IMR-90 (cell line): ENCODE results near the gene HRAS. TPM values are rescaled to one million over a fixed set of nuclear protein-coding genes. Genes with fewer than 3 reads are reported as not detected.

Experiments
- ATAC-seq: fragments of 200-7000 bp; cut with Tn5 transposase; 2 replicates; pipeline ENCODE4 v1.9.1; 2020; ENCODE audit warnings: low read depth, mild to moderate bottlenecking, moderate library complexity
- BruUV-seq: library from RNA; stranded (reverse); fragments of 400-500 nt; replicated peaks from 2 replicates; lab custom pipeline; 2021; lab: Mats Ljungman, UMichigan
- CTCF ChIA-PET: fragments of 300-600 bp; formaldehyde crosslinking; extraction: SDS; loops from one replicate; lab custom pipeline; 2021; ENCODE audit warnings: antibody characterized with exemption; lab: Yijun Ruan, JAX
- POLR2A ChIA-PET: fragments of 300-600 bp; sonication (Branson Sonifier 250); formaldehyde crosslinking; loops from one replicate; lab custom pipeline; 2022; ENCODE audit warnings: antibody characterized with exemption; ENCODE audit not compliant: unreplicated experiment; lab: Charles Lee
- DNase-seq: peaks from one replicate; pipeline ENCODE4 v3.0.0; 2013
- H2AFZ ChIP-seq: replicated peaks from 2 replicates; pipeline ENCODE3; 2013; ENCODE audit warnings: low read length, mild to moderate bottlenecking; ENCODE audit not compliant: poor library complexity
- H2AK5ac ChIP-seq: 2 replicates; pipeline ENCODE4 v1.6.1; 2013; ENCODE audit warnings: low read depth, low read length, inconsistent platforms
- H2AK9ac ChIP-seq: replicated peaks from 2 replicates; pipeline ENCODE3; 2013; ENCODE audit warnings: mild to moderate bottlenecking, low read depth, low read length, moderate library complexity; ENCODE audit not compliant: poor library complexity
- H2BK120ac ChIP-seq: 2 replicates; pipeline ENCODE4 v1.6.1; 2013; ENCODE audit warnings: low read depth, low read length, inconsistent platforms
- H2BK15ac ChIP-seq: 3 replicates; pipeline ENCODE4 v1.6.1; 2013; ENCODE audit warnings: low read depth, low read length, inconsistent platforms
- H2BK20ac ChIP-seq: 2 replicates; pipeline ENCODE4 v1.6.1; 2013; ENCODE audit warnings: low read depth, mild to moderate bottlenecking, inconsistent platforms, low read length, moderate library complexity
- H2BK5ac ChIP-seq: 2 replicates; pipeline ENCODE4 v1.6.1; 2013; ENCODE audit warnings: mild to moderate bottlenecking, low read depth, low read length, inconsistent platforms; ENCODE audit not compliant: poor library complexity, severe bottlenecking
- H3K14ac ChIP-seq: replicated peaks from 2 replicates; pipeline ENCODE4 v1.6.1; 2013; ENCODE audit warnings: low read depth, low read length, inconsistent platforms
- H3K18ac ChIP-seq: 2 replicates; pipeline ENCODE4 v1.6.1; 2013; ENCODE audit warnings: low read depth, low read length, control low read depth
- H3K23ac ChIP-seq: 2 replicates; pipeline ENCODE4 v1.6.1; 2013; ENCODE audit warnings: low read depth, low read length, inconsistent platforms
- H3K27ac ChIP-seq: 2 replicates; pipeline ENCODE4 v1.5.1; 2013; ENCODE audit warnings: mild to moderate bottlenecking, control low read depth, low read length; ENCODE audit not compliant: insufficient read depth
- H3K27me3 ChIP-seq: 2 replicates; pipeline ENCODE4 v1.6.1; 2013; ENCODE audit warnings: low read length; ENCODE audit not compliant: control insufficient read depth, insufficient read depth
- H3K36me3 ChIP-seq: 2 replicates; pipeline ENCODE4 v1.6.1; 2013; ENCODE audit warnings: low read length, mixed read lengths; ENCODE audit not compliant: control insufficient read depth, insufficient read depth
- H3K4ac ChIP-seq: 2 replicates; pipeline ENCODE4 v1.6.1; 2013; ENCODE audit warnings: low read depth, low read length, inconsistent platforms
- H3K4me1 ChIP-seq: 2 replicates; pipeline ENCODE4 v1.6.1; 2013; ENCODE audit warnings: low read length, mixed read lengths; ENCODE audit not compliant: control insufficient read depth, insufficient read depth
- H3K4me2 ChIP-seq: 2 replicates; pipeline ENCODE4 v1.6.1; 2013; ENCODE audit warnings: low read depth, mild to moderate bottlenecking, control low read depth, low read length, moderate library complexity
- H3K4me3 ChIP-seq: 2 replicates; pipeline ENCODE4 v1.5.1; 2013; ENCODE audit warnings: low read depth, mild to moderate bottlenecking, control low read depth, low read length, moderate library complexity; ENCODE audit not compliant: insufficient read depth
- H3K56ac ChIP-seq: 2 replicates; pipeline ENCODE4 v1.6.1; 2013; ENCODE audit warnings: low read length, inconsistent platforms; ENCODE audit not compliant: insufficient read depth; ENCODE audit errors: extremely low read depth
- H3K79me1 ChIP-seq, 2 experiments: 2 replicates each; pipeline ENCODE4 v1.6.1; 2013; ENCODE audit warnings: low read length in 2 of 2, inconsistent platforms in 1 of 2, low read depth in 1 of 2
- H3K9ac ChIP-seq: 2 replicates; pipeline ENCODE4 v1.6.1; 2013; ENCODE audit warnings: low read depth, low read length, control low read depth
- H3K9me1 ChIP-seq: 2 replicates; pipeline ENCODE4 v1.6.1; 2013; ENCODE audit warnings: low read length, inconsistent platforms; ENCODE audit not compliant: insufficient read depth
- H3K9me3 ChIP-seq: 2 replicates; pipeline ENCODE4 v1.6.1; 2013; ENCODE audit warnings: low read length; ENCODE audit not compliant: control insufficient read depth, insufficient read depth
- H4K20me1 ChIP-seq: 2 replicates; pipeline ENCODE4 v1.6.1; 2013; ENCODE audit warnings: low read length, inconsistent platforms; ENCODE audit not compliant: insufficient read depth
- H4K5ac ChIP-seq: 2 replicates; pipeline ENCODE4 v1.6.1; 2013; ENCODE audit warnings: mild to moderate bottlenecking, low read depth, low read length, control low read depth
- H4K8ac ChIP-seq, 2 experiments: 2 replicates each; pipeline ENCODE4 v1.6.1; 2013; ENCODE audit warnings: low read depth in 2 of 2, low read length in 2 of 2, control low read depth in 1 of 2, inconsistent platforms in 1 of 2
- H4K91ac ChIP-seq: 2 replicates; pipeline ENCODE4 v1.6.1; 2013; ENCODE audit warnings: low read depth, low read length, inconsistent platforms; ENCODE audit not compliant: insufficient read depth
- BHLHE40 ChIP-seq: fragments of 150-350 bp; IDR thresholded peaks from 2 replicates; pipeline ENCODE4 v1.6.1; 2016; ENCODE audit warnings: mild to moderate bottlenecking, low read depth, low read length
- FOS ChIP-seq: fragments of 150-350 bp; IDR thresholded peaks from 2 replicates; pipeline ENCODE4 v1.6.1; 2016; ENCODE audit warnings: low read depth, low read length
- MAFK ChIP-seq: IDR thresholded peaks from 2 replicates; pipeline ENCODE4 v1.6.1; 2012; ENCODE audit warnings: low read depth, low read length, improper control_type of control experiment
- MAZ ChIP-seq: IDR thresholded peaks from 2 replicates; pipeline ENCODE4 v1.6.1; 2012; ENCODE audit warnings: low read depth, mild to moderate bottlenecking, low read length, improper control_type of control experiment, moderate library complexity, borderline replicate concordance
- NFE2L2 ChIP-seq: fragments of 150-350 bp; IDR thresholded peaks from 2 replicates; pipeline ENCODE4 v1.6.1; 2016; ENCODE audit warnings: low read depth, mild to moderate bottlenecking, low read length
- RAD21 ChIP-seq: IDR thresholded peaks from 2 replicates; pipeline ENCODE4 v1.6.1; 2012; ENCODE audit warnings: low read length, improper control_type of control experiment
- RFX5 ChIP-seq: IDR thresholded peaks from 2 replicates; pipeline ENCODE4 v1.8.0; 2012; ENCODE audit warnings: low read depth, mild to moderate bottlenecking, low read length, moderate library complexity
- WGBS, 2 experiments: methylation state at CpG; one replicate each; pipeline versions ENCODE4 v1.1.5 to v1.1.7; 2013; ENCODE audit warnings: missing lambda C conversion rate in 2 of 2; ENCODE audit not compliant: insufficient read length in 1 of 2; ENCODE audit errors: extremely low coverage in 2 of 2; 5-methylcytosine and 5-hydroxymethylcytosine counted together
- dilution Hi-C: fragments of 300-500 bp; cut with HindIII; formaldehyde crosslinking; loops from one replicate; pipeline ENCODE4 v1.14.3; 2018; ENCODE audit warnings: low sequenced_read_pairs; ENCODE audit not compliant: unreplicated experiment
- in situ Hi-C: fragments of 300-500 bp; cut with MboI; formaldehyde crosslinking; loops from 3 replicates; pipeline ENCODE4 v1.14.3; 2019; ENCODE audit warnings: low sequenced_read_pairs, inconsistent platforms, mixed read lengths
- intact Hi-C: fragments of 100-400 bp; cut with micrococcal nuclease; formaldehyde crosslinking; loops from 2 replicates; pipeline ENCODE4 v1.10.0; 2022
- polyA plus RNA-seq, 3 experiments: library from polyadenylated mRNA; depleted of rRNA; stranded (reverse); fragments of >200 nt; gene quantifications; 2 replicates each; pipeline ENCODE4 v1.2.3, GENCODE V29; 2012; ENCODE audit warnings: low replicate concordance in 1 of 3
- total RNA-seq: library from RNA; depleted of rRNA; stranded (reverse); fragments of >200 nt; gene quantifications from 2 replicates; pipeline ENCODE4 v1.2.3, GENCODE V29; 2012

HRAS gene
- total and polyA plus RNA-seq, 2 of the 4 experiments (the other 2 are of a cell fraction), result 108 to 123 TPM

GRCh38 chr11:557328-558132 lies 22.2 kb upstream of the HRAS start:
- CTCF ChIA-PET, result no interaction called here
- Histone ChIP-seq H2BK5ac (no peak overlapping the region), H3K4me2 (no peak overlapping the region), H2AK5ac (no peak overlapping the region), H2BK20ac (no peak overlapping the region), H3K79me1 (peaks cover 0 to 6% of the 10 kb centered on the region in 2 experiments; a peak in 2 of 4 replicates), H2BK120ac (no peak overlapping the region), H4K5ac (no peak overlapping the region), H2AFZ (no peak overlapping the region), H4K91ac (no peak overlapping the region), H3K9me1 (peaks cover 5% of the 10 kb centered on the region; the same call in 1 of the 2 replicates), H4K20me1 (peaks cover 6% of the 10 kb centered on the region; the same call in 1 of the 2 replicates), H3K27me3 (peaks cover 57% of the 10 kb centered on the region), H3K9ac (no peak overlapping the region), H2AK9ac (no peak overlapping the region), H3K4ac (no peak overlapping the region), H3K27ac (no peak overlapping the region), H3K56ac (no peak overlapping the region), H3K36me3 (no peaks in the 10 kb centered on the region), H3K9me3 (no peaks in the 10 kb centered on the region), H3K23ac (0 out of 2 replicates have a peak overlapping the region, but pooled peaks have one; percentile 38), H2BK15ac (no peak overlapping the region), H3K14ac (no peak overlapping the region), H3K4me3 (no peak overlapping the region), H4K8ac (no peak overlapping the region), H3K4me1 (peaks cover 12% of the 10 kb centered on the region), H3K18ac (no peak overlapping the region)
- BruUV-seq, result no TSS peak
- DNase-seq (no peak), ATAC-seq (no peak)
- 63% methylated on average over 9 of the region's 24 CpGs; no CpG with 5 or more reads in 1 of the 2 experiments for WGBS, 2 experiments
- in situ Hi-C loops, result no loop called here
- POLR2A ChIA-PET, result no interaction called here
- dilution Hi-C loops, result no loop called here
- TF ChIP-seq MAZ (no peak), FOS (no peak), MAFK (no peak), BHLHE40 (no peak), NFE2L2 (no peak), RFX5 (no peak), RAD21 (no peak)
- intact Hi-C loops, result loop anchor here (10.0 kb wide), 1 partner anchor 167 kb away; no protein-coding TSS in a partner anchor
